Measurements from ENCODE around the gene FHL2. TPM values are rescaled to one million over a fixed set of nuclear protein-coding genes. Genes with fewer than 3 reads are reported as not detected.

Gene FHL2
- total and polyA plus RNA-seq, 9 of the 15 experiments (the other 6 are each of a cell fraction or from before 2014, with no cell fraction given) = 7.5 to 33.1 (median 23.9) TPM

GRCh38 chr2:105337122-105338019 lies 61.5 kb downstream of the FHL2 start, which contains the start of gene C2orf49 (continued):
- TF ChIP-seq MAFK (IDR thresholded peaks at IDR 0.05; ENCODE audit: low read length) = no peak
- TF ChIP-seq TCFL5 (CRISPR knock-in tag; conservative IDR thresholded peaks at IDR 0.05) = no peak
- no peak for TF ChIP-seq POLR3G (IDR thresholded peaks at IDR 0.05; ENCODE audit: extremely low read depth, insufficient read length, insufficient replicate concordance)
- TF ChIP-seq SAFB2 (IDR thresholded peaks at IDR 0.05; ENCODE audit: borderline replicate concordance, low read depth, low read length, severe bottlenecking) = no peak
- peak; percentile 93 for TF ChIP-seq ESRRA (IDR thresholded peaks at IDR 0.05; ENCODE audit: borderline replicate concordance, low read depth)
- no peak for TF ChIP-seq ZSCAN32 (CRISPR knock-in tag; IDR thresholded peaks at IDR 0.05)
- TF ChIP-seq, protein P1, sequence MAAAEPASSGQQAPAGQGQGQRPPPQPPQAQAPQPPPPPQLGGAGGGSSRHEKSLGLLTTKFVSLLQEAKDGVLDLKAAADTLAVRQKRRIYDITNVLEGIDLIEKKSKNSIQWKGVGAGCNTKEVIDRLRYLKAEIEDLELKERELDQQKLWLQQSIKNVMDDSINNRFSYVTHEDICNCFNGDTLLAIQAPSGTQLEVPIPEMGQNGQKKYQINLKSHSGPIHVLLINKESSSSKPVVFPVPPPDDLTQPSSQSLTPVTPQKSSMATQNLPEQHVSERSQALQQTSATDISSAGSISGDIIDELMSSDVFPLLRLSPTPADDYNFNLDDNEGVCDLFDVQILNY (CRISPR knock-in tag; IDR thresholded peaks at IDR 0.05) = no peak
- TF ChIP-seq, protein P2, sequence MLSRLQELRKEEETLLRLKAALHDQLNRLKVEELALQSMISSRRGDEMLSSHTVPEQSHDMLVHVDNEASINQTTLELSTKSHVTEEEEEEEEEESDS (CRISPR knock-in tag; IDR thresholded peaks at IDR 0.05) = no peak
- TF ChIP-seq NR2C1 (IDR thresholded peaks at IDR 0.05) = peak; percentile 100
- TF ChIP-seq NR2C1 (tag; IDR thresholded peaks at IDR 0.05) = peak; percentile 100
- peak; percentile 41; the same call in 1 of the 2 replicates for TF ChIP-seq ZNF76 (CRISPR knock-in tag; IDR thresholded peaks at IDR 0.05; ENCODE audit: borderline replicate concordance)
- no peak for TF ChIP-seq SMAD2 (IDR thresholded peaks at IDR 0.05; ENCODE audit: low read depth, low read length)
- peak; percentile 74; the same call in 1 of the 2 replicates for TF ChIP-seq CREB3 (tag; conservative IDR thresholded peaks at IDR 0.05; ENCODE audit: low read depth)
- TF ChIP-seq EGR1 (conservative IDR thresholded peaks at IDR 0.05) = peak; percentile 76
- TF ChIP-seq ZNF444 (CRISPR knock-in tag; IDR thresholded peaks at IDR 0.05) = no peak
- no peak for TF ChIP-seq SOX6 (IDR thresholded peaks at IDR 0.05)
- no peak for TF ChIP-seq MECOM (CRISPR knock-in tag; IDR thresholded peaks at IDR 0.05)
- TF ChIP-seq CBX8 (IDR thresholded peaks at IDR 0.05; ENCODE audit: borderline replicate concordance, extremely low read depth, low read depth, low read length, poor library complexity, severe bottlenecking) = no peak
- TF ChIP-seq, protein P3, sequence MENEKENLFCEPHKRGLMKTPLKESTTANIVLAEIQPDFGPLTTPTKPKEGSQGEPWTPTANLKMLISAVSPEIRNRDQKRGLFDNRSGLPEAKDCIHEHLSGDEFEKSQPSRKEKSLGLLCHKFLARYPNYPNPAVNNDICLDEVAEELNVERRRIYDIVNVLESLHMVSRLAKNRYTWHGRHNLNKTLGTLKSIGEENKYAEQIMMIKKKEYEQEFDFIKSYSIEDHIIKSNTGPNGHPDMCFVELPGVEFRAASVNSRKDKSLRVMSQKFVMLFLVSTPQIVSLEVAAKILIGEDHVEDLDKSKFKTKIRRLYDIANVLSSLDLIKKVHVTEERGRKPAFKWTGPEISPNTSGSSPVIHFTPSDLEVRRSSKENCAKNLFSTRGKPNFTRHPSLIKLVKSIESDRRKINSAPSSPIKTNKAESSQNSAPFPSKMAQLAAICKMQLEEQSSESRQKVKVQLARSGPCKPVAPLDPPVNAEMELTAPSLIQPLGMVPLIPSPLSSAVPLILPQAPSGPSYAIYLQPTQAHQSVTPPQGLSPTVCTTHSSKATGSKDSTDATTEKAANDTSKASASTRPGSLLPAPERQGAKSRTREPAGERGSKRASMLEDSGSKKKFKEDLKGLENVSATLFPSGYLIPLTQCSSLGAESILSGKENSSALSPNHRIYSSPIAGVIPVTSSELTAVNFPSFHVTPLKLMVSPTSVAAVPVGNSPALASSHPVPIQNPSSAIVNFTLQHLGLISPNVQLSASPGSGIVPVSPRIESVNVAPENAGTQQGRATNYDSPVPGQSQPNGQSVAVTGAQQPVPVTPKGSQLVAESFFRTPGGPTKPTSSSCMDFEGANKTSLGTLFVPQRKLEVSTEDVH (IDR thresholded peaks at IDR 0.05; ENCODE audit: low read depth, partially characterized antibody) = peak; percentile 96
- TF ChIP-seq NR1H2 (CRISPR knock-in tag; IDR thresholded peaks at IDR 0.05) = no peak
- no peak for TF ChIP-seq HMG20A (CRISPR knock-in tag; conservative IDR thresholded peaks at IDR 0.05)
- no peak for TF ChIP-seq FOXA1 (IDR thresholded peaks at IDR 0.05; ENCODE audit: borderline replicate concordance)
- TF ChIP-seq ZNF282 (CRISPR knock-in tag; IDR thresholded peaks at IDR 0.05) = no peak
- 0 out of 4 replicates have a peak, but pooled peaks of 1 of the 2 experiments have one; percentile 27 for TF ChIP-seq ARNT (IDR thresholded peaks at IDR 0.05)
